ENCODE data around the gene ABCA2. TPM values are rescaled to one million over a fixed set of nuclear protein-coding genes. Genes with fewer than 3 reads are reported as not detected.

Gene ABCA2
- total RNA-seq, 1 experiment from 2014 or later: 22.4 TPM

- no peaks in the 10 kb centered on the region for H3K23me2 ChIP-seq (ENCODE audit: insufficient read length, low read depth, low read length, poor library complexity, severe bottlenecking)
- Mint-ChIP-seq H3K4me1 (no peaks in the 10 kb centered on the region; a peak in 1 of 4 replicates), H3K36me3 (ENCODE audit: insufficient read depth in 1 of 3, low read depth in 3 of 3) (peaks cover 0 to 14% (median 5%) of the 10 kb centered on the region in 3 experiments; a peak in 5 of 7 replicates)
Measured at GRCh38 chr9:137035507-137035834, 7.4 kb upstream of the ABCA2 start.

More at GRCh38 chr9:137035507-137035834, 7.4 kb upstream of the ABCA2 start:
- H2BK5ac ChIP-seq (ENCODE audit: insufficient read length, low read length): no peak overlapping the region
- H3K4me3 Mint-ChIP-seq: no peak overlapping the region
- no CpG with 5 or more reads among the region's 9 CpGs for WGBS (ENCODE audit: extremely low coverage, insufficient read length, low lambda C conversion rate)
- no peak overlapping the region for H4K91ac ChIP-seq (ENCODE audit: insufficient read length, low read depth, low read length)
- no peak overlapping the region for H3K56ac ChIP-seq (ENCODE audit: insufficient read length, low read depth, low read length)
- H4K8ac ChIP-seq (replicated peaks; ENCODE audit: insufficient read length, low read depth, low read length): no peak overlapping the region
- no peaks in the 10 kb centered on the region for H3K9me3 Mint-ChIP-seq
- H3K4me1 ChIP-seq (ENCODE audit: insufficient read depth, low read length): no peaks in the 10 kb centered on the region
- H2BK20ac ChIP-seq (ENCODE audit: low read depth, low read length, poor library complexity, severe bottlenecking): no peak overlapping the region
- no peak overlapping the region for H3K27ac ChIP-seq (ENCODE audit: insufficient read length, low read depth, low read length)
- H2BK12ac ChIP-seq (ENCODE audit: insufficient read length, low read depth, low read length): no peak overlapping the region
- no peak overlapping the region for H3K9ac ChIP-seq (ENCODE audit: extremely low read depth, insufficient read length, low read length)
- H3K27me3 ChIP-seq (ENCODE audit: insufficient read depth, low read length): no peaks in the 10 kb centered on the region
- H3K79me2 ChIP-seq (ENCODE audit: insufficient read depth, low read length): no peaks in the 10 kb centered on the region
- no peak overlapping the region for H3K27ac Mint-ChIP-seq
- no peak overlapping the region for H3T11ph ChIP-seq (ENCODE audit: low read length)
- H3K9me3 ChIP-seq (ENCODE audit: control insufficient read depth, low read depth, low read length): no peaks in the 10 kb centered on the region
- H3K27me3 Mint-ChIP-seq (ENCODE audit: low read depth): peaks cover 19% of the 10 kb centered on the region
- no peak for DNase-seq
- no peak overlapping the region for H3K4me2 ChIP-seq (ENCODE audit: insufficient read depth, insufficient read length, low read length)
- H3K4ac ChIP-seq (ENCODE audit: low read depth, low read length): no peak overlapping the region
- no peaks in the 10 kb centered on the region for H4K20me1 ChIP-seq (ENCODE audit: control insufficient read depth, insufficient read depth, insufficient read length)
- no peak overlapping the region for H2BK15ac ChIP-seq (ENCODE audit: low read depth, low read length)
- no peak overlapping the region; the same call in 1 of the 2 replicates for H3K14ac ChIP-seq (ENCODE audit: insufficient read depth, low read length)
- H3K79me1 ChIP-seq (ENCODE audit: insufficient read depth, low read depth, low read length, poor library complexity, severe bottlenecking): no peaks in the 10 kb centered on the region
- peak; percentile 48; the same call in 2 of the 3 replicates for TF ChIP-seq CTCF (conservative IDR thresholded peaks at IDR 0.05)
- no peak overlapping the region for H4K5ac ChIP-seq (ENCODE audit: insufficient read length, low read depth, low read length)
- no peak overlapping the region for H2BK120ac ChIP-seq (ENCODE audit: low read depth, low read length, poor library complexity, severe bottlenecking)
- no peak overlapping the region for H2AFZ ChIP-seq (ENCODE audit: low read length)
- H2AK5ac ChIP-seq (ENCODE audit: insufficient read length, low read length): no peak overlapping the region
- H3K23ac ChIP-seq (ENCODE audit: insufficient read length, low read depth, low read length): no peak overlapping the region
- no peak overlapping the region for H3K18ac ChIP-seq (ENCODE audit: insufficient read length, low read depth, low read length)

Data from H9 (cell line).